Transverse colon (tissue), 4 donors: ENCODE data around the gene TNFRSF14. TPM values are rescaled to one million over a fixed set of nuclear protein-coding genes. Genes with fewer than 3 reads are reported as not detected.
"Not testable (repeated sequence)": the region's sequence is repeated elsewhere in the genome, so short reads cannot be mapped to it uniquely, and the experiment has no call there.

Experiments
- DNase-seq: peaks from one replicate; pipeline ENCODE4 v3.0.0-alpha.2; 2019
- H3K27ac ChIP-seq, 4 donors: fragments of 200-600 bp; sonication (generic); 2 replicates each; pipeline ENCODE4 v1.5.1; 2016 to 2018; ENCODE audit warnings: inconsistent platforms in 4 of 4
- H3K27me3 ChIP-seq: fragments of 200-600 bp; sonication (generic); 2 replicates; pipeline ENCODE4 v1.5.1; 2017; ENCODE audit warnings: inconsistent platforms
- H3K36me3 ChIP-seq, 4 donors: fragments of 200-600 bp; sonication (generic); 2 replicates each; pipeline ENCODE4 v1.5.1; 2017 to 2019; ENCODE audit warnings: inconsistent platforms in 4 of 4
- H3K4me1 ChIP-seq, 4 donors: fragments of 200-600 bp; sonication (generic); 2 replicates each; pipeline ENCODE4 v1.5.1; 2017 to 2020; ENCODE audit warnings: inconsistent platforms in 4 of 4
- H3K4me3 ChIP-seq, 4 donors: fragments of 200-600 bp; sonication (generic); 1 replicate in 1 of 4; 2 replicates in 3 of 4; pipeline versions ENCODE4 v1.5.1 to v1.6.1; 2017 to 2019; ENCODE audit warnings: inconsistent platforms in 4 of 4
- H3K9me3 ChIP-seq, 2 donors: fragments of 200-600 bp; sonication (generic); 2 replicates each; pipeline ENCODE4 v1.5.1; 2017 to 2019; ENCODE audit warnings: inconsistent platforms in 2 of 2
- CTCF ChIP-seq, 5 experiments: fragments of 200-600 bp in 3 of 5; fragments of 450-650 bp in 2 of 5; sonication (generic) in 3 of 5; IDR thresholded peaks; 1 replicate in 2 of 5; 2 replicates in 3 of 5; pipeline ENCODE4 v1.5.1; 2016 to 2017; ENCODE audit warnings: antibody characterized with exemption in 5 of 5, inconsistent platforms in 3 of 5, mild to moderate bottlenecking in 2 of 5, moderate library complexity in 1 of 5
- EP300 ChIP-seq: sonication (generic); formaldehyde crosslinking; IDR thresholded peaks from one replicate; pipeline ENCODE4 v1.6.1; 2017; ENCODE audit warnings: antibody characterized with exemption, low read depth
- POLR2A ChIP-seq: fragments of 450-650 bp; IDR thresholded peaks from one replicate; pipeline ENCODE4 v1.6.1; 2016; ENCODE audit warnings: antibody characterized with exemption, mild to moderate bottlenecking, moderate library complexity
- POLR2AphosphoS5 ChIP-seq, 3 donors: sonication (generic); formaldehyde crosslinking; IDR thresholded peaks; one replicate each; pipeline ENCODE4 v1.6.1; 2016; ENCODE audit warnings: antibody characterized with exemption in 3 of 3
- WGBS, 2 donors: methylation state at CpG; one replicate each; pipeline ENCODE4 v1.1.5; 2018; ENCODE audit warnings: low coverage in 1 of 2; 5-methylcytosine and 5-hydroxymethylcytosine counted together
- in situ Hi-C, 4 donors: fragments of 200-750 bp; cut with MboI; loops; one replicate each; pipeline versions ENCODE4 v1.15.0 to v1.15.1; 2017; ENCODE audit warnings: low sequenced_read_pairs in 3 of 4, low pct_ligation_motif_present in 1 of 4, low pct_unique_long_range_greater_than_20kb in 1 of 4
- intact Hi-C: fragments of 100-400 bp; cut with DNase I; formaldehyde crosslinking; loops from one replicate; pipeline ENCODE4 v1.15.1; 2023; ENCODE audit warnings: low total_unique reads
- total RNA-seq, 4 donors: library from RNA; depleted of rRNA; stranded (reverse); fragments of >200 nt; gene quantifications; one replicate each; pipeline ENCODE4 v1.1.0, GENCODE V29; 2016

TNFRSF14 gene
- total RNA-seq, 4 donors from 2014 or later, result 178 to 758 (median 278) TPM

- Histone ChIP-seq H3K27me3 (no peaks in the 10 kb centered on the region), H3K36me3 (no peaks in the 10 kb centered on the region), H3K9me3 (peaks cover 6 to 7% of the 10 kb centered on the region in 2 donors), H3K4me3 (no peak overlapping the region), H3K27ac (no peak overlapping the region), H3K4me1 (peaks cover 0 to 20% (median 12%) of the 10 kb centered on the region in 4 donors)
- in situ Hi-C loops, result loop anchor here in 1 of 4 donors (25.0 kb wide), 1 partner anchor 157 kb away; the partner anchor contains the start of gene PEX10
- WGBS, 2 donors, result 82% methylated on average over 15 of the region's 17 CpGs; no CpG with 5 or more reads in 1 of the 2 donors
- no peak for TF ChIP-seq EP300
- DNase-seq, result no peak
- intact Hi-C loops, result no loop called here
Observed at GRCh38 chr1:2569060-2569459, 12.9 kb downstream of the TNFRSF14 start.

- intact Hi-C loops, H3K9me3 ChIP-seq, H3K27ac ChIP-seq, H3K36me3 ChIP-seq, DNase-seq, H3K4me3 ChIP-seq, H3K27me3 ChIP-seq: not testable (repeated sequence)
- H3K4me1 ChIP-seq, result peaks cover 0 to 13% (median 8%) of the 10 kb centered on the region in 4 donors
- 75% methylated on average over 13 of the region's 13 CpGs; no CpG with 5 or more reads in 1 of the 2 donors for WGBS, 2 donors
- in situ Hi-C loops, result loop anchor here in 1 of 4 donors (25.0 kb wide), 1 partner anchor 157 kb away; the partner anchor contains the start of gene PEX10
Observed at GRCh38 chr1:2569703-2570102, 13.5 kb downstream of the TNFRSF14 start.

- Histone ChIP-seq H3K27me3 (no peaks in the 10 kb centered on the region), H3K4me1 (peaks cover 2 to 12% (median 6%) of the 10 kb centered on the region in 4 donors), H3K36me3 (no peaks in the 10 kb centered on the region), H3K27ac (no peak overlapping the region), H3K9me3 (peaks cover 6 to 7% of the 10 kb centered on the region in 2 donors), H3K4me3 (no peak overlapping the region)
- DNase-seq, result no peak
- intact Hi-C loops (no loop called here), in situ Hi-C loops (loop anchor here in 1 of 4 donors (25.0 kb wide), 1 partner anchor 158 kb away; the partner anchor contains the start of gene PEX10)
- TF ChIP-seq EP300 (no peak), POLR2AphosphoS5 (IDR thresholded peaks at IDR 0.05) (no peak), CTCF (IDR thresholded peaks at IDR 0.05) (no peak), POLR2A (no peak)
- WGBS, 2 donors, result 76 to 83% methylated on average over 9 to 17 of the region's 17 CpGs
Observed at GRCh38 chr1:2570332-2570731, 14.2 kb downstream of the TNFRSF14 start.

GRCh38 chr1:2571348-2571747 is 15.2 kb downstream of the TNFRSF14 start:
- Histone ChIP-seq H3K27ac (no peak overlapping the region), H3K27me3 (no peaks in the 10 kb centered on the region), H3K36me3 (no peaks in the 10 kb centered on the region), H3K9me3 (peaks cover 6 to 7% of the 10 kb centered on the region in 2 donors), H3K4me3 (no peak overlapping the region), H3K4me1 (peaks cover 8 to 15% (median 9%) of the 10 kb centered on the region in 4 donors)
- no peak for TF ChIP-seq CTCF (IDR thresholded peaks at IDR 0.05)
- TF ChIP-seq POLR2AphosphoS5 (IDR thresholded peaks at IDR 0.05), result no peak
- no peak for TF ChIP-seq EP300
- no peak for TF ChIP-seq POLR2A
- intact Hi-C loops (no loop called here), in situ Hi-C loops (loop anchor here in 1 of 4 donors (25.0 kb wide), 1 partner anchor 159 kb away; the partner anchor contains the start of gene PEX10)
- DNase-seq, result no peak
- WGBS, 2 donors, result 91% methylated on average over 9 of the region's 9 CpGs; no CpG with 5 or more reads in 1 of the 2 donors

GRCh38 chr1:2573250-2573920 is 17.2 kb downstream of the TNFRSF14 start:
- Histone ChIP-seq H3K4me1 (peaks cover 11 to 28% (median 16%) of the 10 kb centered on the region in 4 donors), H3K36me3 (no peaks in the 10 kb centered on the region), H3K4me3 (no peak overlapping the region), H3K27me3 (no peaks in the 10 kb centered on the region), H3K27ac (no peak overlapping the region), H3K9me3 (peaks cover 6 to 7% of the 10 kb centered on the region in 2 donors)
- intact Hi-C loops (no loop called here), in situ Hi-C loops (loop anchor here in 1 of 4 donors (25.0 kb wide), 1 partner anchor 161 kb away; the partner anchor contains the start of gene PEX10)
- DNase-seq, result no peak
- TF ChIP-seq POLR2AphosphoS5 (IDR thresholded peaks at IDR 0.05), result no peak
- TF ChIP-seq CTCF (IDR thresholded peaks at IDR 0.05), result no peak
- no peak for TF ChIP-seq EP300
- no peak for TF ChIP-seq POLR2A
- WGBS, 2 donors, result 88 to 95% methylated on average over 7 to 8 of the region's 8 CpGs
